ENCODE measurements around the gene FKBP7. TPM values are rescaled to one million over a fixed set of nuclear protein-coding genes. Genes with fewer than 3 reads are reported as not detected.
A peak's percentile ranks its signal among the peaks of the same experiment; 100 is the strongest.
"Not testable (repeated sequence)": the region's sequence is repeated elsewhere in the genome, so short reads cannot be mapped to it uniquely, and the experiment has no call there.

Gene FKBP7
- polyA plus RNA-seq, 4 donors, result 47.7 to 68.0 (median 60.8) TPM

DNA sequence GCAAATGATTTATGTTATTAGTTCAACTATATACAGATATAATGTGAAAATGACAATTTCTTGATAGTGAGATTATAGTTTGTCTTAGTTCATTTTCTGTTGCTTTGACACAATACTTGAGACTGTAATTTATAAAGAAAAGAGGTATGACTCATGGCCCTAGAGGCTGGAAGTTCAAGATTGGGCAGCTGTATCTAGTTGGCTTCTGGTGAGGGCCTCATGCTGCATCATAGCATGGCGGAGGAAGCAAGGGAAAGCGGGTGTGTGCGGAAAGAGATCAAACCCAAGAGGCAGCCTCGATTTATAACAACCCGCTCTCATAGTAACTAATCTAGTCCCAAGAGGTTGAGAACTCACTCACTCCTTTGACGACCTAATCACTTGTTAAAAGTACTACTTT, 13.2 kb upstream of the FKBP7 start:
- DNase-seq (ENCODE audit: low read depth in 4 of 4, low spot score in 2 of 4), result no peak

DNA sequence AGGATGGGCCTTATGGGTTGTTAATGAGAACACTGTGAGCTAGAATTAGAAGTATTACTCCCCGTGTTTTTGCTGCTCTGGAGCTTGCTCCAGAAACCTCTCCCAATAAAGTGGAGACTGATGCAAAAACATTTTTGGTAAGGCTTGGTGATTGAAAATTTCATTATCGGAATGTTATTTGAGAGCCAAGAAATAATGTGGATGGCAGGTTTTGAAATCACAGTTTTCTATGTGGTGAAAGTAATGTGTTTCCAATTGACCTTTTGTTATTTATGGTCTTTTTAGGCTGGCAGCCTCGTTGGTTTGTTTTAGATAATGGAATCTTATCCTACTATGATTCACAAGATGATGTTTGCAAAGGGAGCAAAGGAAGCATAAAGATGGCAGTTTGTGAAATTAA, 7.0 kb upstream of the FKBP7 start:
- DNase-seq (ENCODE audit: low read depth in 4 of 4, low spot score in 2 of 4), result no peak

DNA sequence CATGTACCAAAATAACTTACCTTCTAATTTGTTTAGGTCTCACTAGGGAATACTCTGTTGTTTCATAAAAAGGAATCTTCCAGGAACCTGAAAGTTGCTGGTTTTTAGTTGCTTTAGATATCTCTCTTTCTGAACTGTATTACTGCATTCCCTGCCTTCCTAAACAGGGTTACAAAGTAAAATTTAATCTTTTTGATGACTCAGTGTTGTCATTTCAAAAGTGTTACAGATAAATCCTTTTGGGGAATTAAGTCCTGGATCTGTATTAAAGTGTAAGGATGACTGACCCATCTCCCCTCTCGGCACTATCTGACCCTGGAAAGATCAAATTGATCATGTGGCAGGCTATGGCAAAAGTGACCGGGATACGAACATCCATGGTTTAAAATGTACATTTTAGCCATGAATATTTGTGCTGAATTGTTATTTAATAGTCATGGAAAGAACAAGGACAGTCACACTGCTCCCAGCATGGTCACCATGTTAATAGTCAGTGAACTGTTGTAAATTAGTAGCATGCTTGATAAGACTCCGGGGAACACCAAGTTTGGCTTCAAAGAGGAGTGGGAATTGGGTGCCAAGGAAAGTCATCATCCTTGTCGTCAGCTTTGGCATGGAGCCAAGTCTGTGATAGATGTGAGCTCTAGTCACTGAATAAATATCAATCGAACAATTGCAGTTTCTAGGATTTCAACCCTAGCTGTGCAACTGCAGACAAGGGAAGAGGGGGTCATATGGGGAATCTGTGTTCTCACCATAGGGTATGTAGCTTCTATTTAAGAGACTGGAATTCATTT, 6.0 kb upstream of the FKBP7 start:
- DNase-seq (ENCODE audit: low read depth in 4 of 4, low spot score in 2 of 4), result no peak

DNA sequence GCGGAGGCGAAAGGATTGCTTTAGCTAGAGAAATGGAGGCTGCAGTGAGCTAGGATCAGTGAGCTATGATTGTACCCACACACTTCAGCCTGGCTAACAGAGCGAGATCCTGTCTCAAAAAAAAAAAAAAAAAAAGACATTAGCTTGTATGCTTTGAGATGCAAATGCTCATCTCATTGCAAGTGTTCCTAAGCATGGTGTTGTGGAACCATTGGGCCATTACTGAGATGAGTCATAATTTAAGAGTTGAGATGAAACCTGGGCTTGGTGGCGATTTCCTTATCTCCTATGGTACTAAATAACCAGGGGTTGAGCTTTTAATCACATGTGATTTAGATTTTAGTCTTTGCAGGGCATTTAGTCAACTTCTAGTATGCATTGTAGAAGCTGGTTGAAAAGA, 4.0 kb upstream of the FKBP7 start:
- DNase-seq (ENCODE audit: low read depth in 4 of 4, low spot score in 2 of 4), result no peak

DNA sequence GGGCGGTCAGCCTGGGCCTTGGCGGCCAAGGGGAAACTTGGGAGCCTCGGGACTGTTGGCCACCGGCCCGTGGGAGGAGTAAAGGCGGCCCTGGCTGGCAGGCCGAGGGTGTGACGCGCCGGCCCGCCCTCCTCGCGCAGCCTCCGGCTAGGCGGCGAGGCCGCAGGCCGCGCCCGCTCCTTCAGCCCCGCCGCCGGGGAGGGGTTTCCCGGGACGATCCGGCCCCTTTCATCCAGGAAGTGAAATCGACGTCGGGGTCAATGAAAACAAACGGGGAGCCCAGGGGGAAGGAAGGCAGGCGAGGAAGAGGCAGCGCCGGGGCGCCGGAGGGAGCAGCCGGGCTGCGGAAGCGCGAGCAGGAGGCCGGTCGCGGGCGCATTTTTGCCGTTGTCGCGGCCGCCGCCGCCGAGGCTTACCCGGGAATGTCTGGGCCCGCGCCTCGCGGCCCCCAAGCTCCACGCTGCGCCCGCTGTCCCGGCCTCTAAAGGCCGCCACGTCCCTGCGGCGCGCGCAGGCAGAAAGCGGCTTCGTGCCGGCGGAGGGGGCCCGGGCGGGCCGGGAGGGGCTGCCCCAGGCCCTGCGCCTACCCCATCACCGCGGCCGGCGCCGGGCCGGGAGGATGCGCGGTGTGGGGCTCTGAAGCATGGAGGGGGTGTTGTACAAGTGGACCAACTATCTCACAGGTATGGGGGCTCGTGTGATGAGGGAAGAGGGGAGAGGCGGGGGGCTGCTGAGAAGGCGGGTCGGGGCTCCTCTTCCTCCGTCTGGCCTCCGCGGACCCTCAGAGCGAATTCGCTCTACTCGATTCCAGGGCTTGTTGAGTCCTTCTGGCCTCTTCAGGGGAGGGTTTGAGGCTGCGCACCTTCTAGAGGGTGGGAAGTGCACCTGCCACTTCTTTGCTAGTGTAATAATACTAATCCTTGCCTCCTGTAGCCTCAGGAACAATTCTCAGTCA, 2.1 kb upstream of the FKBP7 start, which contains the start of gene PLEKHA3:
Gene PLEKHA3, plus strand, starts transcription at position 231 of the 955 bp plus-strand sequence. Its CDS starts 413 bp downstream, at position 644.
- DNase-seq (ENCODE audit: low read depth in 4 of 4, low spot score in 2 of 4), result peak; percentile 65 to 86 (median 82)

DNA sequence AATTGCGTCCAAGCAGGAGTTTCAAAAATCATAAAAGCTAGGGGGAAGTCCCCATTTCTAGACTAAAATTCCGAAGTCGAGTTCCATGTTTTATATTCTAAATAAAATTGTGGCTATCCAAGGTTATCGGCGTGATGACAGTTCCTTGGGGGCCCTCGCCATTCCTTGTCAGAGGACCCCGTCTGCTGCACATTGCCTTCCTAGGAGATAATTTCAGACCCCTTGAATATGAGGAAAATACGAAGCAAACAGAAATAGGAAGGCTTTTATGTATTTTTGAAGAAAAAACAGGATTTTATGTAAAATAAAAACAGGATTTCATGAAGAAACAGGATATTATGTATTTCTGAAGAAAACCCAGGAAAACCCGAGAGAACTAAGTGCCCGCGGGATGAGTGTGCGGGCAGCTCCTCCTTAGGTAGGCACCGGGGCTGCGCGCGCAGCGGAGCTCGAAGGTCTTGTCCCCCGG, 1.4 kb upstream of the FKBP7 start:
- DNase-seq (ENCODE audit: low read depth in 4 of 4, low spot score in 2 of 4), result no peak

DNA sequence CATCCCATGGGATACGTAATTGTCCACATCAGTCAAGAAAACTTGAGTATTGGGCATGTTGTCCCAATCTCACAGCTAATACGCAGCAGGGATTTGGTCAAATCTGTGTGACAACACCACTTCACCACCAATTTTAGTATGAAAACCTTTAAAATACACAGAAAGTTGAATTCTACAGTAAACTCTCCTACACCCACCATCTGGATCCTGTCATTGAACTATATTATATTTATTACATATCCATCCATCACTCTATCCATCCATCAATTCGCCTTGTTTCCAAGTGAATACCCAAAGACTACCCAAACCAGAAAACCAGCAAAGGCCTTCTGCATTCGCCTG, 846 bp upstream of the FKBP7 start:
- peak in 1 of 4 donors; percentile 3 for DNase-seq (ENCODE audit: low read depth in 4 of 4, low spot score in 2 of 4)

DNA sequence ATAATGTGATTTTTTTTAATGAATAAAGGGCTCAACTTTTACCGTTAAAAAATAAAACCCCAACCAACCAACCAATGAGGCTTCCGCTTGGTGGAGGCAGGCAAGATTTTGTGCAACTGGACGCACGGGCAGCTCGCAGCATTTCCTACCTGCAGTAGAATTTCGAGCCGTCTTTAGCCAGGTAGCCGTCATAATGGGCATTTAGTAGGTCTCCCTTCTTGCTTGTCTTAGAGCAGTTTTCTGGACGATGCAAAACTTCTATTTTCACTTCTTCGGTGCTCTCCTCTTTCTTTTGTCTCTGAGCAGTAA, 316 bp downstream of the FKBP7 start:
- DNase-seq (ENCODE audit: low read depth in 4 of 4, low spot score in 2 of 4), result peak in 2 of 4 donors; percentile 24 to 63

DNA sequence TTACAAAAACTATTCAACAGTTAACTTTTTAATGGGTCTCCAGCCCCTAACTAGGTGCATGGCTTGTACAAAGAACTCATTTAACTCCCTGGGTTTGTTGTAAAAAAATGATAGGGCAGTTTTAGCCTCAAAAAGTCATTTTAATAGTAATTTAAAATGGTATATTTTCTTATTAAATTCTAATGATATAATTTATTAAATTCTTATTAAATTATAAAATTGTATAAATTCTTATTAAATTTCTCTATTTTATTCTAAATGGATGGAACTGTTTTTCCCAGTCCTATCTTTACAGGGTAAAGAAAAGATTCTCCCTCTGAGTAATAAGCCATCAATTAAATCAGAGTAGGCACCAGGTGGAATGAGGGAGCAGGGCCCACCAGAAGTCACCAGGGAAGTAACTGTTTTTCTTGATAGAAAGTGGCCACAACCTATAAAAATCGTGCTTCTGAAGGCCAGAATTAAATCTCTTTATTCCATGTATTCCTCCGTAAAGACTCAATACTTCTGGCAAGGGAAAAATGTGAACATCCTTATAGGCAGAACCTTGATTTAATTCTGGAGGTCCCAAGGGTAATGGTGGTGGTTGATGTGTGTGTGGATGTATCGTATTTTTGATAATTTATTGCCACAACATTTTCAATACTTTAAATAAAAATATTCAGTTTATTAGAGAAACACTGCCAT, 814 bp downstream of the FKBP7 start:
- peak in 1 of 4 donors; percentile 81 for DNase-seq (ENCODE audit: low read depth in 4 of 4, low spot score in 2 of 4)

DNA sequence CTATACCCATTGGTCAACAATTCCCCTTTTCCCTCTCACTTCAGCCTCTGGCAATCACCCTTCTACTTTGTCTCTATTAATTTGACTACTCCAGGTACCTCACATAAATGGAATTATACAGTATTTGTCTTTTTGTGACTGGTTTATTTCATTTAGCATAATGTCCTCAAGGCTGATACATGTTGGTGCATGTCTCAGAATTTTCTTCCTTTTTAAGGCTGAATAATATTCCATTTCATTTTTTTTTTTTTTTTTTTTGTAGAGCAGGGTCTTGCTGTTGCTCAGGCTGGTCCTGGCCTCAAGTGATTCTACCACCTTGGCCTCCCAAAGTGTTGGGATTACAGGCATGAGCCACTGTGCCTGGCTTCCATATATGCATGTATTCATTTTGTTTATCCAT, 1.9 kb downstream of the FKBP7 start:
- no peak for DNase-seq (ENCODE audit: low read depth in 4 of 4, low spot score in 2 of 4)

DNA sequence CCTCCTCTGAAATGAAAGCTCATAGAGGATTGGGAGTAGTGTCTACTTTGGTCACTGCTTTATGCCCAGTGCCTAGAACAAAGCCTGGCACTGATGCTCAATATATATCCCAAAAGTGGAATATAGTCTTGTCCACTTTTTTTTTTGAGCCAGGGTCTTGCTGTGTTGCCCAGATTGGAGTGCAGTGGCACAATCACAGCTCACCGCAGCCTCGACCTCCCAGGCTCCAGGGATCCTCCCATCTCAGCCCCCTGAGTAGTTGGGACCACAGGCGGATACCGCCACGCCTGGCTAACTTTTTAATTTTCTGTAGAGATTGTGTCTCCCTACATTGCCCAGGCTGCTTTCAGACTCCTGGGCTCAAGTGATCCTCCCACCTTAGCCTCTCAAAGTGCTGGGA, 3.8 kb downstream of the FKBP7 start:
- DNase-seq (ENCODE audit: low read depth in 4 of 4, low spot score in 2 of 4), result no peak

DNA sequence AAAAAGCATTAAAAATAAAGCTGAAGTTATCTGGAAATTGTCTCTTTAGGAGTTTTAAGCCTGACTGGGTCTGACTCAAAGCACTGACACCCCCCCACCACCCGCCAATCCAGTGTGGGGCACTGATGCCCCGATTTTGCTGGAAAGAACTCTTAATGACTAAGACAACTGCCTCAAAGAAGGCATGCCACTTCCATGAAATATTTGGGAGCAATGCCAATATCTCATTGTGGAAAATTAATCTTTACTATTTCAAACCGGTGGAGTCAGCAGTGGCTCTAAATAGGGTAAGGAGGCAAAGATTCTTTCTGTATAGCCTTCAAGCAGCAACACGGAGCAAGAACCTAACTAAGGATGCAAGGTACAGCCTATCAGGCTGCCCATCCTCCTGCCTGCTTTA, 4.5 kb downstream of the FKBP7 start:
- no peak for DNase-seq (ENCODE audit: low read depth in 4 of 4, low spot score in 2 of 4)

DNA sequence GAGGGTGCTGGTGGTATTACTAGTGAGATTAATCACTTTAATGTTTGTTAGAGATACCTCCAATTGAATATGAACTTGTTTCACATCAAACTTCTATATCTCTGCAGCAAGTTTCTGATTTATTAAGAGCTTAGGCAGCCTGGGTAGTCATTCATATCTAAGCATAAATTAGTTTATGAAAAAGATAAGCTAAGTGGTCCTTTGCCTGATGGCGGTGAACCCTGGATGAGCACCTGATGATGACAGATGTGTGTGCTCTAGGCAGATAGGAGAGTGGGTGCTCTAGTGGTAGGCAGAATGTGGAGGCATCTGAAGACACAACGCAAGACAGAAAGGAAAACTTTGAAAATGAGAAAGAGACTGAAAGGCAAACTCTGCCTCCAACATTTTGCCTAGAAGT, 5.0 kb downstream of the FKBP7 start:
- no peak for DNase-seq (ENCODE audit: low read depth in 4 of 4, low spot score in 2 of 4)

DNA sequence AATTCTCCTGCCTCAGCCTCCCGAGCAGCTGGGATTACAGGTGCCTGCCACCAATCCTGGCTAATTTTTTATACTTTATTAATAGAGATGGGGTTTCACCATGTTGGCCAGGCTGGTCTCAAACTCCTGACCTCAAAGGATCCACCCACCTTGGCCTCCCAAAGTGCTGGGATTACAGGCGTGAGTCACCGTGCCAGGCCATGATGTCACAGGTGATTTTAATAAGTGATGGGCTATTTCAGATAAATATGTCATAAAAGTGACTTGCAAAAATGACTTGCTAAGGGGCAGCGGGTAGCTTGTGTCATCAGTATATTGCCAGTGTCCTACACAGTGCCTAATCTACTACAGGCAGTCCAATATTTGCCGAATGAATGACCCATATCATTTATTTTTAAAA, 7.1 kb downstream of the FKBP7 start:
- not testable (repeated sequence) for DNase-seq (ENCODE audit: low read depth in 4 of 4, low spot score in 2 of 4)

DNA sequence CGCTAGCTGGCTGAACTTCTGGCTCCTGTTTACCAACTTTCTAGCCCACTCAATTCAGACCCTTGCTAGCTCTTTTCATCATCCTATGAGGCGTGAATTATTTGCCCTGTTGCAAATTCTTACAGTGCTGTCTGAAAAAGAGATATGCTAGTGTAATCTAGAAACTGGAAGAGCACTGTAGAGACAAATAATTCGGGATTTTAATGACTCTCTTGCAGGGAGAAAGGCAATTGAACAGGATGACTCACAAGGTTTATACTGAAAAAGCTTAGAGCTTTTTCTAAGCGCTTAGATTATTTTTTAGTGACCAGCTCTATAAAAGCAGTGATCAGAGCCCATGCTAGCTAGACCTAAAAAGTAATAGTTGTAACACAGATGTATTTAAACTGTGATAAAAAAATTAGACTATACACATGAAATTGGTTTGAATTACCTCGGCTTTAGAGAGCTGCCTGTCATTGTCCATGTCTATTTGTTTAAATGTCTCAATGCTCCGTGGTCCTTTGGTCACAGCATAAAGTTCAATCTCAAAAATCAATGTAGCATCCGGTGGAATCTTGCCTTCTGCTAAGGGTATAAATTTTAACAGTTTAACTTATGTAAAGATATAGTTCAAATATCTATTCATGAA, 9.1 kb downstream of the FKBP7 start:
- DNase-seq (ENCODE audit: low read depth in 4 of 4, low spot score in 2 of 4), result no peak

DNA sequence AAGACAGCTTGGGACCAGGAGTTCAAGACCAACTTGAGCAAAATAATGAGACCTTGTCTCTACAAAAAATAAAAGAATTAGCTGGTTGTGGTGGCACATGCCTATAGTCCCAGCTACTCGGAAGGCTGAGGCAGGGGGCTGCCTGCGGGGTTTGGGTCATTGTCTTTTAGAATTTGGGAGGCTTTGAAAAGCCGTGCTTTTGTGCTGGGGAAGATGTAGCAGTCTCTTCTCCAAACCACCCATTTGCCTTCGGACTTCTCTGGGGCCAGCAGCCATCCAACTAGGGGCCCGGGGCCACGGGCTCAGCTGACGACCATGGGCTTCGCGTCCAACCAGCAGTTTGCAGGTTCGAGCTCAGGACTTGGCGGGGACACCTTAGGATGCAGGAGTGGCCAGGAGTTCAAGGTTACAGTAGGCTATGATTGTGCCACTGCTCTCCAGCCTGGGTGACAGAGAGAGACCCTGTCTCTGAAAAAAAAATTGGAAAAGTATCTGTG, 21.0 kb downstream of the FKBP7 start:
- DNase-seq (ENCODE audit: low read depth in 4 of 4, low spot score in 2 of 4), result no peak

DNA sequence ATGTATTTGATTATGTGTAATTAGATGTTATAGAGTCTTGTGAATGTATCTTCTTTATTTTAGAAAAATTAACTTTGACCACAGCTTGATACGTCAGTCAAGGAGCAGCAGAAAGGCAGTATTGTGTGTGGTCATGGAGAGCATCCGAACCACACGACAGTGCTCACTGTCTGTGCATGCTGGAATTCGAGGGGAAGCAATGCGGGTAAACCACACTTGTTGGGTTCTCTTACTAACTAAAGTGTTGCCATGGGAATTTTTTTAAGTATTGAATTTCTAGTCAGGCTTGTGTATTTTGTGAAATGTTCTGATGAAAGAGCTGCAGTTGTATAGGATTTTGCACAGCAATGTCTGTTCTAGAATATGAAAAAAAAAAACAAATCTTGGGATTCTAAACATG, 22.5 kb downstream of the FKBP7 start:
- DNase-seq (ENCODE audit: low read depth in 4 of 4, low spot score in 2 of 4), result no peak

DNA sequence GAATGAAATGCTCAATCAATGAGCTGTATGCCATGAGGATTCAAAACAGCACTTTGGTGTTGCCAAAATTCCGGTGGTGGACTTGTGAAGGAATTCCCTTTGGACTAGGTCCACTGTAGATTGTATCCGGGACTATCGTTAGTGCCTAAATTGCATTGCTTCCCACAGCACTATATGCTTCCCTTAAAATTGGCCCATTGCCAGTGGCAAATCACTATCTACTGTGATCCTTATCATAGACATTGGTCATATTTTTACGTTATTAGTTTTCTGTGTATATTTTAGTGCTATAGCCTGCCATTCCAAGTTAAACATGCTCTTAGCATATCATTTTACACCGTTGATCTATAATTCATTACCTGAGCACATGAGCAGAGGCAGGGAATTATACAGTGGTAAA, 25.5 kb downstream of the FKBP7 start:
- DNase-seq (ENCODE audit: low read depth in 4 of 4, low spot score in 2 of 4), result no peak

DNA sequence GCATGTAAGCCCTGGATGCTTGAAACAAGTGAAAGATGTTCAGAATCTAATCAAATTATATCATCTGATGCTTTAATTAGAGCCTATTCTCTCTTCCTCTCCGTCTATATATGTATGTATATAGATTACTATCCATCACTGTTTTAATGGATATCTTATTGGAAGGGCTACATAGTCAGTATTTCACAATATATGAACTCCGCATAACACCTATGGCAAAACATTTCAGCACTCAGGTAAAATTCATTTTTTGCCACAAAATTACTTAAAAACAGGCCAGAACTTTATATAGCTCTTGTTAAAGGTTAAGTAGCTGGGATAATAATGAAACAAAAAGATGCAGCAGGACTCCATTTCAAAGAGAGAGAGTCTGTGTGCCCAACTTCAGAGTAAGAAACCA, 26.1 kb downstream of the FKBP7 start:
- DNase-seq (ENCODE audit: low read depth in 4 of 4, low spot score in 2 of 4), result no peak

DNA sequence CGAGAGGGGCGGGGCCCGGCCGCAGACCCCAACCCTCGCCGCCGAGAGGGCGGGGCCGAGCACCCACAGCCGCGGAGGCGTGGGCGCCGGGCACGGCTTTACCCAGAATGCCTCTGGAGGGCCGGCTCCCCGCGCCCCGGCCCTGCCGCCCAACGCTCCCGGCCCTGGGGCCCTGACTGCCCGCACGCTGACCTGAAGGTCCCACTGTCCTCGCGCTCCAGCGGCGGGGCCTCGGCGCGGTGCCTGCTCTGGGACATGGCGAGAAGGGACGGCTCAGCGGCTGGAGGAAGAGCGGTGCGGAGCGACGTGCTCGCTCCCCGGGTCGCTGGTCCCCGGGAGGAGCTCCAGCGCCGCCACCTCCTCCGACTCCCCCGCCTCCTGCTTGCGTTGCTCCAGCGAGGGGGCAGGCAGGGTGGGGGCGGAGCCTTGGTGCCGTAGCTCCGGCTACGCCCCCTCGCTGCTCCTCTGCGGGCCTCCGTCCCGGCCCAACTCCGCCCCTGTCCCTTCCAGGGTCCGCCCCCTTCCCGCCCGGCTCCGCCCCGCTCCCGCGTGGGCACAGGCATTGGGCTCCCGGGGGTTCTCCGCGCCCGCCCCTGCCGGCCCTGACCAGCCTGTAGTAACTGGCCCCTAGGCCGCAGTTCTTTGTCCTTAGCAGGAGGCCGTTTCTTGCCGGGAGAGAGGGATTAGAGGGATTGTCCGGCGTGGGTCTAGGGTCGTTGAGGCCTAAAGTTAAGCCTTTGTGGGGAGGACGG, 27.4 kb downstream of the FKBP7 start, which contains the start of the genes PJVK and PRKRA:
Gene PJVK, plus strand, starts transcription at position 605 of the 752 bp plus-strand sequence. CDS start 2,032 bp downstream, outside the sequence.
Gene PRKRA, minus strand, starts transcription at position 402 of the 752 bp plus-strand sequence. Its CDS starts 145 bp downstream, at position 257.
- peak; percentile 91 to 95 (median 94) for DNase-seq (ENCODE audit: low read depth in 4 of 4, low spot score in 2 of 4)

All from left renal cortex interstitium (tissue), 4 donors.